Stimulated activated naive B cell treated with anti-CD40 and anti-IgM and Interleukin-4, amounts not matched to agents 10 μg/mL and 1 μg/mL and 100 μg/mL, for 72 hours (primary cell): ENCODE measurements around the gene CYFIP2.
A peak's percentile ranks its signal among the peaks of the same experiment; 100 is the strongest.
"Not testable (repeated sequence)": the region's sequence is repeated elsewhere in the genome, so short reads cannot be mapped to it uniquely, and the experiment has no call there.

Experiments used
- ATAC-seq, 2 donors: fragments of 150-1000 bp; cut with Tn5 transposase; replicated peaks; 2 replicates each; pipeline ENCODE4 v1.10.0; 2021; ENCODE audit warnings: moderate library complexity in 1 of 2
- DNase-seq: peaks from one replicate; pipeline ENCODE4 v3.0.0; 2021
- H3K27ac Mint-ChIP-seq: one replicate; pipeline ENCODE4 v1.8.0; 2022; ENCODE audit warnings: mild to moderate bottlenecking, mixed read lengths
- H3K27me3 Mint-ChIP-seq, 2 donors: one replicate each; pipeline ENCODE4 v1.8.0; 2022; ENCODE audit warnings: mixed read lengths in 2 of 2
- H3K36me3 Mint-ChIP-seq, 2 donors: one replicate each; pipeline ENCODE4 v1.8.0; 2022; ENCODE audit warnings: mixed read lengths in 2 of 2, mild to moderate bottlenecking in 1 of 2
- H3K4me1 Mint-ChIP-seq, 2 donors: one replicate each; pipeline ENCODE4 v1.8.0; 2022; ENCODE audit warnings: mixed read lengths in 2 of 2, mild to moderate bottlenecking in 1 of 2
- H3K4me3 Mint-ChIP-seq, 2 donors: one replicate each; pipeline ENCODE4 v1.8.0; 2022; ENCODE audit warnings: mild to moderate bottlenecking in 2 of 2, mixed read lengths in 2 of 2, moderate library complexity in 1 of 2
- H3K9me3 Mint-ChIP-seq, 2 donors: one replicate each; pipeline ENCODE4 v1.8.0; 2022; ENCODE audit warnings: mixed read lengths in 2 of 2, mild to moderate bottlenecking in 1 of 2

CYFIP2 gene

GRCh38 chr5:157381746-157382145 lies 115.8 kb downstream of the CYFIP2 start:
- ATAC-seq: no peak
- H3K4me3 Mint-ChIP-seq: no peak overlapping the region

DNA sequence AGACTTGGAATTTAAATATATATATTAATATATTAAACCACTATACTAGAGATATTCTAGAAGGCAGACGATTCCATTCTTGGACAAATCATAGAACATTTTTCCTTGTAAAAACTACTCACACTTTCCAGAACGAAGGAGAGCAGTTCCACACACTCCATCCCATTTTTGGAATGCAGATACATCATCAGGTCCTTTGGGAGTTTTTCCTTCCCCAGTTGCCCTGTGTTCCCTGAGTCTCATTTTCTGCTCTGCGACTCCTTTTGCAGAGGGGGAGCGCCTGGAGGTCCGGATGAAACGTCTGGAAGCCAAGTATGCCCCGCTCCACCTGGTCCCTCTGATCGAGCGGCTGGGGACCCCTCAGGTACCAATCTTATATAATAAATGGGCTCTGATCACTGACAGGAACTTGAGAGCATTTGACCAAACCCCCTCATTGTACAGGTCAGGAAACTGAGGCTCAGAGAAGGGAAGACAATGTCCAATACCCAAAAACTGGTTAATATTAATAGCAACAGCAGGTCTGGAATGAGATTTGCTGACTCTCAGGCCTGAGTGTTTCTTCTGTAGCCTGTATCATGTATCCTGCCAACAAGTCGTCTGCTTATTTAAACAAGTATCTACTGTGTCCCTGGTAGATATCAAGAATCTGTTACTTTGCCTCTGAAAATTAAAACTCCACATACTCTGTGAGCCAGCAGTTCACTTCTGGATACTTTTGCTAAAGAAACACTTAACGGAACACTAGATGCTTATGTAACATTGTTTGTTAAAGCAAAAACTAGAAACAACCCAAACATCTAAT lies 117.3 kb downstream of the CYFIP2 start:
- Mint-ChIP-seq H3K4me1 (peaks cover 0 to 1% of the 10 kb centered on the region in 2 donors), H3K9me3 (no peaks in the 10 kb centered on the region), H3K27me3 (no peaks in the 10 kb centered on the region), H3K4me3 (no peak overlapping the region), H3K27ac (peak overlapping the region; percentile 59), H3K36me3 (peaks cover 43 to 69% of the 10 kb centered on the region in 2 donors)
- ATAC-seq (no peak), DNase-seq (no peak)

More at GRCh38 chr5:157381746-157382145, 115.8 kb downstream of the CYFIP2 start:
- no peak for DNase-seq
- Mint-ChIP-seq H3K36me3 (peaks cover 52 to 74% of the 10 kb centered on the region in 2 donors), H3K27ac (peak overlapping the region; percentile 49), H3K4me1 (peaks cover 8 to 11% of the 10 kb centered on the region in 2 donors), H3K27me3 (no peaks in the 10 kb centered on the region), H3K9me3 (no peaks in the 10 kb centered on the region)

DNA sequence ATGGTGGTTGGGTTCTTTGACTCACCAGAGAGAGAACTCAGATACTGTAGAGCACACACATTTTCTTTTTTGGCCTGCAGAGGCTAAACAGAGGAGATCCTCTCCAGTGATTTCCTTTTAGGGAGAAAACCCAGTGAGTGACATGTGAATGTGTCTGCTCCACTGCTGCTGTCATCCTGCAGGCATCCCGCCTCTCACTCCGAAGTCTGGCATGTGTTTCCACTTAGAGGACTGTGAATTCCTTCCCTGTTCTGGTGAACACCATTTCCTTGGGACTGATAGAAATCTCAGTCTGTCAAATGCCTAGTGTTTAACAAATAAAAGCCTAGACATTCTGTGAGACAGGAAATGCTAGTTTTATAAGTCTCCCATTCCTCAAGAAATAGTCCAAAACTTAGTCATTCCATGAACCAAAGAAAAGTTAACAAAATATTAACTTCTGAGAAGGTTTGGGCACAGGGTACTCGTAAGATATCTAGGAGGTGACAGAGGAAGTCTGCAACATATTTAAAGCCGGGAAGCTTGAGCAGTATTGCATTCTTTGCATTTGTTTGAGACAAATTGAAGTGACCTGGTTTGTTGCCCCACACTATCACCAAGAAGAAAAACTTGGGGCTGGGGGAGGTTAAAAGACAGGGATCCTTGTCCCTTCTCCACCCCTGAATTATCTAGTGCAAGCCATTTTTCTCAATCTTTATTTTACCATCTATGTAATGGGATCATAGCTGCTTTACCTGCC lies 119.2 kb downstream of the CYFIP2 start:
- Mint-ChIP-seq H3K4me3 (no peak overlapping the region), H3K36me3 (peaks cover 48 to 68% of the 10 kb centered on the region in 2 donors), H3K9me3 (no peaks in the 10 kb centered on the region), H3K4me1 (peaks cover 0 to 1% of the 10 kb centered on the region in 2 donors), H3K27ac (peak overlapping the region; percentile 56), H3K27me3 (no peaks in the 10 kb centered on the region)
- ATAC-seq (no peak), DNase-seq (no peak)

GRCh38 chr5:157387041-157387563 lies 121.2 kb downstream of the CYFIP2 start:
- Mint-ChIP-seq H3K4me1 (peaks cover 0 to 1% of the 10 kb centered on the region in 2 donors), H3K4me3 (no peak overlapping the region), H3K9me3 (no peaks in the 10 kb centered on the region), H3K36me3 (peaks cover 47 to 73% of the 10 kb centered on the region in 2 donors), H3K27me3 (no peaks in the 10 kb centered on the region), H3K27ac (no peak overlapping the region)
- no peak for ATAC-seq
- no peak for DNase-seq

- peaks cover 1 to 3% of the 10 kb centered on the region in 2 donors for H3K4me1 Mint-ChIP-seq
- no peak for DNase-seq
- no peaks in the 10 kb centered on the region for H3K27me3 Mint-ChIP-seq
- peaks cover 52 to 74% of the 10 kb centered on the region in 2 donors for H3K36me3 Mint-ChIP-seq
- no peak overlapping the region for H3K4me3 Mint-ChIP-seq
- H3K9me3 Mint-ChIP-seq: no peaks in the 10 kb centered on the region
- no peak for ATAC-seq
- peak overlapping the region; percentile 86 for H3K27ac Mint-ChIP-seq
Observed at GRCh38 chr5:157387683-157388093, 121.8 kb downstream of the CYFIP2 start.

DNA sequence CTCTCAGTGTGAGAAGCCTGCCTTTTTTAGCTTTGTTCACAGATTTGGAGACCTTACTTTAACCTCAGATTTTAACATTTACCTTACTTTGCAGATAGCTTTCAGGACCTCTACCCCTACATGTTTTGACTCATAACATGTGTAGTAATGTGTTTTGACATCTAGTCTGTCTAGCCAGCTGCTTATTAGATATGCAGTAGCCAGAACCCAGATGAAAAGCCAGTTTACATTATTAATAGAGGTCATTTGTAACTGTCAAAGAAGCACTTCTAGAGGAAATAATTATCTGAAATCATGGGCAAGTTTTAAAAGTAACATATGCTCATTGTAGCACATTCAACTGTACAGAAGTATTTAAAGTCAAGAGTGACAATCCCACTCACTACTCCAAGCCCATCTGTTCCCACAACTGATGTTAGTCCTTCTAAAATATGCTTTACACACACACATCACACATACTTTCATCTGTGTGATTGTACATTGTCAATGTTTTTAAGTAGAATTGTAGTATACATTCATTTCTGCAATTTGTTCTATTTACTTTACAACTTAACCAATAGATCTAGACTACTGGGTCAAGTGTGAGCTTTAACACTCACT lies 122.3 kb downstream of the CYFIP2 start:
- H3K36me3 Mint-ChIP-seq: peaks cover 53 to 77% of the 10 kb centered on the region in 2 donors

DNA sequence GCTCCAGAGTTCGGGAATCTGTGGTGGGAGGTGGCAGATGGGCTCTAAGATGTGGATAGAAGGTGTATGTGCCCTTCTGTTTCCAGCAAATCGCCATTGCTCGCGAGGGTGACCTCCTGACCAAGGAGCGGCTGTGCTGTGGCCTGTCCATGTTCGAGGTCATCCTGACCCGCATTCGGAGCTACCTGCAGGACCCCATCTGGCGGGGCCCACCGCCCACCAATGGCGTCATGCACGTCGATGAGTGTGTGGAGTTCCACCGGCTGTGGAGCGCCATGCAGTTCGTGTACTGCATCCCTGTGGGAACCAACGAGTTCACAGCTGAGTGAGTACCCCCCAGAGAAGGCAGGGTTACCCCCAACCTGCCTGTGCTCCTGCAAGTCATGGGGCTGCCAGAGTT lies 123.2 kb downstream of the CYFIP2 start:
- no peak overlapping the region for H3K4me3 Mint-ChIP-seq
- H3K27me3 Mint-ChIP-seq: no peaks in the 10 kb centered on the region
- H3K9me3 Mint-ChIP-seq: no peaks in the 10 kb centered on the region
- DNase-seq: no peak
- ATAC-seq: no peak
- H3K36me3 Mint-ChIP-seq: peaks cover 53 to 77% of the 10 kb centered on the region in 2 donors
- peaks cover 1 to 6% of the 10 kb centered on the region in 2 donors for H3K4me1 Mint-ChIP-seq
- no peak overlapping the region for H3K27ac Mint-ChIP-seq

More for the DNA sequence above, 122.3 kb downstream of the CYFIP2 start:
- ATAC-seq: no peak
- H3K9me3 Mint-ChIP-seq: no peaks in the 10 kb centered on the region
- no peaks in the 10 kb centered on the region for H3K27me3 Mint-ChIP-seq
- no peak for DNase-seq
- H3K27ac Mint-ChIP-seq: peak overlapping the region; percentile 86
- peaks cover 1 to 6% of the 10 kb centered on the region in 2 donors for H3K4me1 Mint-ChIP-seq
- no peak overlapping the region for H3K4me3 Mint-ChIP-seq

GRCh38 chr5:157390133-157390532 lies 124.2 kb downstream of the CYFIP2 start:
- no peak for ATAC-seq

DNA sequence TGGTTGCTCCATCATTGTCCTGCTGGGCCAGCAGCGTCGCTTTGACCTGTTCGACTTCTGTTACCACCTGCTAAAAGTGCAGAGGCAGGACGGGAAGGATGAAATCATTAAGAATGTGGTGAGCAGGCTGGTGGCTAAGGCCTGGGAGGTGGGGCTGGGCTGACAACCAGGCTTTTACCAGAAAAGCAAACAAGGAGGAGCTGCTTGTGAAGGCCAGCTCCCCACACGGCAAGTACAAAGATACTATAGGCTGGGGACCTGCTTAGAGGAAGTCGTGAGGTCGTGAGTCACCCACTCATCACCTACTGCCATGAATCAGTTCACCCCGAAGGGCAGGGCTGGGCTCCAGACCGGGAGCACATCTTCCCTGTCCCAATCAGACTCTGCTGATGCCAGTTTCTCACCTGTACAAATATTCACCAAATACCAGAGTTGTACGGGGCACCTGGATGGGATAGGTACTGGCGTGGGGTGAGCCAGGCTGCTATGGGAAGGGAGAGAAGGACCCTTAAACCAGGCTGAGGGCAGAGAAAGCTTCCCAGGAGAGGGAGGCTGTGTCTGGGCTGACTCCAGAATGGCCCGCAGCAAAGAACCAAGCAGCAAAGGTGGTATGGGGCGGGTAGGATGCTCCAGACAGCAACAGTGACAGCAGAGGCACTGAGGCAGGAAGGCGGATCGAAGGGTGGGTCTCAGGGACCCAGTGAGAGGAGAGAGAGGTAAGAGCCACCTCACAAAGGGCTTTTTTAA lies 124.8 kb downstream of the CYFIP2 start:
- DNase-seq (no peak), ATAC-seq (no peak)
- Mint-ChIP-seq H3K9me3 (no peaks in the 10 kb centered on the region), H3K4me1 (peaks cover 1 to 7% of the 10 kb centered on the region in 2 donors), H3K27ac (peak overlapping the region; percentile 63), H3K4me3 (no peak overlapping the region), H3K27me3 (no peaks in the 10 kb centered on the region), H3K36me3 (peaks cover 47 to 70% of the 10 kb centered on the region in 2 donors)

More at GRCh38 chr5:157390133-157390532, 124.2 kb downstream of the CYFIP2 start:
- Mint-ChIP-seq H3K27ac (peak overlapping the region; percentile 63), H3K4me1 (peaks cover 1 to 6% of the 10 kb centered on the region in 2 donors), H3K36me3 (peaks cover 50 to 72% of the 10 kb centered on the region in 2 donors), H3K9me3 (no peaks in the 10 kb centered on the region), H3K27me3 (no peaks in the 10 kb centered on the region), H3K4me3 (no peak overlapping the region)
- no peak for DNase-seq

GRCh38 chr5:157398305-157398704 lies 132.4 kb downstream of the CYFIP2 start:
- Mint-ChIP-seq H3K4me1 (peaks cover 7 to 19% of the 10 kb centered on the region in 2 donors), H3K36me3 (peaks cover 13 to 31% of the 10 kb centered on the region in 2 donors), H3K4me3 (no peak overlapping the region), H3K27ac (no peak overlapping the region), H3K27me3 (no peaks in the 10 kb centered on the region), H3K9me3 (peaks cover 16 to 24% of the 10 kb centered on the region in 2 donors)
- no peak for DNase-seq
- ATAC-seq: no peak

GRCh38 chr5:157400741-157401495 lies 135.0 kb downstream of the CYFIP2 start:
- Mint-ChIP-seq H3K36me3 (peaks cover 13 to 23% of the 10 kb centered on the region in 2 donors), H3K4me1 (peaks cover 7 to 15% of the 10 kb centered on the region in 2 donors), H3K27ac (no peak overlapping the region), H3K9me3 (peaks cover 23 to 29% of the 10 kb centered on the region in 2 donors), H3K4me3 (no peak overlapping the region), H3K27me3 (no peaks in the 10 kb centered on the region)
- no peak for ATAC-seq
- DNase-seq: no peak

GRCh38 chr5:157415838-157416237 lies 149.9 kb downstream of the CYFIP2 start:
- no peak overlapping the region for H3K4me3 Mint-ChIP-seq
- H3K27me3 Mint-ChIP-seq: peaks cover 0 to 6% of the 10 kb centered on the region in 2 donors
- H3K9me3 Mint-ChIP-seq: peaks cover 0 to 13% of the 10 kb centered on the region in 2 donors
- H3K36me3 Mint-ChIP-seq: peaks cover 8 to 11% of the 10 kb centered on the region in 2 donors
- H3K4me1 Mint-ChIP-seq: peaks cover 0 to 16% of the 10 kb centered on the region in 2 donors
- no peak overlapping the region for H3K27ac Mint-ChIP-seq
- no peak for ATAC-seq
- no peak for DNase-seq

- H3K4me1 Mint-ChIP-seq: peaks cover 0 to 10% of the 10 kb centered on the region in 2 donors
- DNase-seq, H3K36me3 Mint-ChIP-seq, H3K4me3 Mint-ChIP-seq, H3K27ac Mint-ChIP-seq, H3K27me3 Mint-ChIP-seq, H3K9me3 Mint-ChIP-seq, ATAC-seq: not testable (repeated sequence)
Observed at GRCh38 chr5:157419521-157419920, 153.6 kb downstream of the CYFIP2 start.
